B cell (primary cell): ENCODE measurements around the gene HIGD2B. TPM values are rescaled to one million over a fixed set of nuclear protein-coding genes. Genes with fewer than 3 reads are reported as not detected.
"Not testable (repeated sequence)": the region's sequence is repeated elsewhere in the genome, so short reads cannot be mapped to it uniquely, and the experiment has no call there.

Experiments
- ATAC-seq: fragments of 200-7000 bp; cut with Tn5 transposase; one replicate; pipeline ENCODE4 v1.10.0; 2021; ENCODE audit warnings: low read depth, mild to moderate bottlenecking, moderate number of reproducible peaks, moderate library complexity
- CTCF ChIA-PET: fragments of 350-600 bp; sonication (Branson Sonifier 250); formaldehyde crosslinking; loops from one replicate; lab custom pipeline; 2021; ENCODE audit warnings: antibody characterized with exemption, inconsistent platforms; lab: Charles Lee
- POLR2A ChIA-PET: fragments of 350-600 bp; sonication (Branson Sonifier 250); formaldehyde crosslinking; loops from one replicate; lab custom pipeline; 2021; ENCODE audit warnings: antibody characterized with exemption; lab: Charles Lee
- DNase-seq: peaks from one replicate; pipeline ENCODE4 v3.0.0; 2013
- H2AFZ ChIP-seq: 2 replicates; pipeline ENCODE4 v1.6.1; 2012; ENCODE audit warnings: mild to moderate bottlenecking, low read depth, low read length; ENCODE audit not compliant: insufficient read depth, poor library complexity, severe bottlenecking
- H3K27ac ChIP-seq, 2 donors: 1 replicate in 1 of 2; 2 replicates in 1 of 2; pipeline ENCODE4 v1.5.1; 2012 to 2013; ENCODE audit warnings: low read length in 2 of 2, mild to moderate bottlenecking in 2 of 2, moderate library complexity in 1 of 2
- H3K27me3 ChIP-seq, 4 experiments: fragments of 200-600 bp in 1 of 4; sonication (generic) in 1 of 4; replicated peaks in 1 of 4; 1 replicate in 2 of 4; 2 replicates in 2 of 4; pipeline versions ENCODE4 v1.6.1 to v1.7.0; 2013 to 2016; ENCODE audit warnings: low read length in 3 of 4, mild to moderate bottlenecking in 2 of 4, mixed read lengths in 1 of 4, moderate library complexity in 1 of 4; ENCODE audit not compliant: insufficient read depth in 4 of 4, control insufficient read depth in 3 of 4; ENCODE audit errors: control extremely low read depth in 1 of 4
- H3K36me3 ChIP-seq, 2 experiments: replicated peaks in 1 of 2; 1 replicate in 1 of 2; 2 replicates in 1 of 2; pipeline versions ENCODE4 v1.6.1 to v1.7.1; 2013; ENCODE audit warnings: low read length in 1 of 2; ENCODE audit not compliant: insufficient read depth in 2 of 2, control insufficient read depth in 1 of 2; ENCODE audit errors: control extremely low read depth in 1 of 2, extremely low read depth in 1 of 2
- H3K4me1 ChIP-seq, 2 donors: fragments of 200-600 bp in 1 of 2; sonication (generic) in 1 of 2; 1 replicate in 1 of 2; 2 replicates in 1 of 2; pipeline versions ENCODE4 v1.5.1 to v1.6.1; 2013 to 2017; ENCODE audit warnings: low read length in 2 of 2; ENCODE audit not compliant: control insufficient read depth in 2 of 2, insufficient read depth in 2 of 2
- H3K4me2 ChIP-seq: replicated peaks from 2 replicates; pipeline ENCODE3; 2012; ENCODE audit warnings: mild to moderate bottlenecking, low read depth, low read length; ENCODE audit not compliant: poor library complexity, severe bottlenecking
- H3K4me3 ChIP-seq, 5 experiments: fragments of 200-600 bp in 1 of 5; sonication (generic) in 1 of 5; 1 replicate in 3 of 5; 2 replicates in 2 of 5; pipeline versions ENCODE4 v1.5.1 to v1.7.0; 2011 to 2016; ENCODE audit warnings: low read length in 4 of 5, mild to moderate bottlenecking in 4 of 5, low read depth in 2 of 5, control low read depth in 1 of 5, moderate library complexity in 1 of 5; ENCODE audit not compliant: insufficient read depth in 1 of 5; ENCODE audit errors: control extremely low read depth in 1 of 5, extremely low read depth in 1 of 5
- H3K79me2 ChIP-seq: fragments of 200-600 bp; sonication (generic); one replicate; pipeline ENCODE4 v1.6.0; 2016; ENCODE audit warnings: low read length; ENCODE audit not compliant: control insufficient read depth, insufficient read depth
- H3K9ac ChIP-seq: fragments of 200-600 bp; sonication (generic); 2 replicates; pipeline ENCODE4 v1.6.1; 2017; ENCODE audit warnings: mild to moderate bottlenecking, low read length, moderate library complexity
- H3K9me3 ChIP-seq, 3 donors: one replicate each; pipeline versions ENCODE4 v1.6.1 to v1.7.1; 2013; ENCODE audit warnings: low read length in 2 of 3; ENCODE audit not compliant: control insufficient read depth in 2 of 3, insufficient read depth in 1 of 3; ENCODE audit errors: control extremely low read depth in 1 of 3
- H4K20me1 ChIP-seq: 2 replicates; pipeline ENCODE4 v1.6.0; 2012; ENCODE audit warnings: mild to moderate bottlenecking, low read length; ENCODE audit not compliant: insufficient read depth, control insufficient read depth, poor library complexity, severe bottlenecking
- H3K27ac Mint-ChIP-seq: one replicate; pipeline ENCODE4 v1.8.0; 2021; ENCODE audit warnings: mixed read lengths
- H3K27me3 Mint-ChIP-seq: one replicate; pipeline ENCODE4 v1.8.0; 2021; ENCODE audit warnings: mixed read lengths
- H3K4me1 Mint-ChIP-seq: one replicate; pipeline ENCODE4 v1.8.0; 2021; ENCODE audit warnings: mixed read lengths
- H3K4me3 Mint-ChIP-seq: one replicate; pipeline ENCODE4 v1.8.0; 2021; ENCODE audit warnings: mixed read lengths
- H3K9me3 Mint-ChIP-seq: one replicate; pipeline ENCODE4 v1.8.0; 2022; ENCODE audit warnings: mixed read lengths; ENCODE audit not compliant: insufficient read depth
- CTCF ChIP-seq: fragments of 200-600 bp; IDR thresholded peaks from one replicate; pipeline ENCODE4 v1.8.0; 2022; ENCODE audit warnings: antibody characterized with exemption, mild to moderate bottlenecking
- WGBS: methylation state at CpG from one replicate; pipeline ENCODE4 v1.1.5; 2013; ENCODE audit warnings: missing lambda C conversion rate; ENCODE audit not compliant: insufficient coverage; 5-methylcytosine and 5-hydroxymethylcytosine counted together
- intact Hi-C: fragments of 100-400 bp; cut with micrococcal nuclease; formaldehyde crosslinking; loops from one replicate; pipeline ENCODE4 v1.10.0; 2022
- polyA plus RNA-seq: library from polyadenylated mRNA; depleted of rRNA; stranded (reverse); fragments of >200 nt; gene quantifications from 2 replicates; pipeline ENCODE4 v1.2.3, GENCODE V29; 2012
- total RNA-seq, 2 donors: library from RNA; stranded (reverse); fragments of 120-200 nt in 1 of 2; gene quantifications; 1 replicate in 1 of 2; 2 replicates in 1 of 2; pipeline versions ENCODE4 v1.2.3 to v1.2.4, GENCODE V29; 2013 to 2022

HIGD2B gene
- total and polyA plus RNA-seq, 2 donors (not counting 1 experiment from before 2014, with no cell fraction given), result 0.52 TPM; not detected in 1

- H3K27ac Mint-ChIP-seq, H3K79me2 ChIP-seq, H3K4me1 Mint-ChIP-seq, H3K9me3 Mint-ChIP-seq, H3K27ac ChIP-seq, intact Hi-C loops, H3K4me1 ChIP-seq, H3K36me3 ChIP-seq, H4K20me1 ChIP-seq, H3K9me3 ChIP-seq, POLR2A ChIA-PET, H3K27me3 ChIP-seq: not testable (repeated sequence)
- Mint-ChIP-seq H3K4me3 (peak overlapping the region; percentile 84), H3K27me3 (peaks cover 10% of the 10 kb centered on the region)
- Histone ChIP-seq H3K4me3 (peak overlapping the region in 4 of 5 experiments; percentile 10 to 41 (median 38)), H3K4me2 (peak overlapping the region; percentile 63), H2AFZ (peak overlapping the region; percentile 73), H3K9ac (peak overlapping the region; percentile 48)
- TF ChIP-seq CTCF, result peak; percentile 82
- CTCF ChIA-PET, result interaction anchor here (0.6 to 2.1 kb wide), 16 partner anchors 10 to 1738 kb away, joined by 3 to 19 read pairs (median 4); partner anchors contain the start of genes BBS4, HEXA and HIGD2B
- WGBS, result 4% methylated on average over 8 of the region's 8 CpGs
- peak; percentile 85 for DNase-seq
- peak; percentile 92 for ATAC-seq
These were observed 15.2 kb downstream of the HIGD2B start for GRCh38 chr15:72670656-72671352.

- H3K4me3 ChIP-seq, H3K79me2 ChIP-seq, H3K9ac ChIP-seq, intact Hi-C loops, H2AFZ ChIP-seq, H3K27me3 ChIP-seq, DNase-seq, H3K4me1 ChIP-seq, H3K9me3 ChIP-seq, H3K36me3 ChIP-seq, ATAC-seq, H3K4me3 Mint-ChIP-seq, H3K27ac Mint-ChIP-seq, CTCF ChIA-PET, H3K4me2 ChIP-seq, H3K9me3 Mint-ChIP-seq, H3K27ac ChIP-seq, H4K20me1 ChIP-seq, H3K4me1 Mint-ChIP-seq, POLR2A ChIA-PET: not testable (repeated sequence)
- WGBS, result no CpG with 5 or more reads among the region's 6 CpGs
- peaks cover 10% of the 10 kb centered on the region for H3K27me3 Mint-ChIP-seq
These were observed 16.2 kb downstream of the HIGD2B start for GRCh38 chr15:72669803-72670202.

GRCh38 chr15:72665706-72666105, 20.3 kb downstream of the HIGD2B start:
- H3K36me3 ChIP-seq, H3K4me3 Mint-ChIP-seq, H3K9me3 ChIP-seq, H3K4me1 ChIP-seq, H3K27me3 ChIP-seq, H3K4me1 Mint-ChIP-seq, intact Hi-C loops, POLR2A ChIA-PET, H3K79me2 ChIP-seq, DNase-seq, H3K9ac ChIP-seq, H3K27ac ChIP-seq, H3K9me3 Mint-ChIP-seq, H4K20me1 ChIP-seq, ATAC-seq, H3K4me3 ChIP-seq, CTCF ChIA-PET, H3K27ac Mint-ChIP-seq, H2AFZ ChIP-seq, H3K4me2 ChIP-seq, H3K27me3 Mint-ChIP-seq: not testable (repeated sequence)
- WGBS, result 100% methylated on average over 2 of the region's 11 CpGs
